DMS53 (cell line): ENCODE measurements around the gene LTO1.

ENCODE experiments used
- DNase-seq: peaks from one replicate; lab custom pipeline; 2025; lab: John Stamatoyannopoulos, UW

The LTO1 gene

GRCh38 chr11:69645801-69646492, 29.2 kb downstream of the LTO1 start:
- peak; percentile 85 for DNase-seq

GRCh38 chr11:69644962-69645675, 30.0 kb downstream of the LTO1 start:
- peak; percentile 31 for DNase-seq

- DNase-seq, result peak; percentile 81
These were observed 30.8 kb downstream of the LTO1 start for GRCh38 chr11:69644071-69644961.

- peak; percentile 72 for DNase-seq
These were observed 31.5 kb downstream of the LTO1 start for GRCh38 chr11:69643646-69644045.

- DNase-seq, result peak; percentile 94
These were observed 32.1 kb downstream of the LTO1 start for GRCh38 chr11:69642913-69643632.

GRCh38 chr11:69642549-69642912, 32.6 kb downstream of the LTO1 start:
- peak; percentile 66 for DNase-seq

- DNase-seq, result peak; percentile 48
These were observed 33.2 kb downstream of the LTO1 start for GRCh38 chr11:69641681-69642548.

GRCh38 chr11:69640995-69641581, 34.1 kb downstream of the LTO1 start, which contains the start of gene CCND1:
CCND1 (plus strand) TSS chr11:69641156; CDS start chr11:69641314, 158 bp downstream.
- peak; percentile 87 for DNase-seq

- DNase-seq, result peak; percentile 48
These were observed 34.7 kb downstream of the LTO1 start for GRCh38 chr11:69640260-69640994.

- DNase-seq, result no peak
These were observed 35.3 kb downstream of the LTO1 start for GRCh38 chr11:69639831-69640230.

- peak; percentile 96 for DNase-seq
These were observed 36.0 kb downstream of the LTO1 start for GRCh38 chr11:69638941-69639681.

- DNase-seq, result peak; percentile 70
These were observed 36.9 kb downstream of the LTO1 start for GRCh38 chr11:69637941-69638871.

GRCh38 chr11:69637198-69637940, 37.8 kb downstream of the LTO1 start:
- DNase-seq, result no peak

GRCh38 chr11:69636512-69637197, 38.5 kb downstream of the LTO1 start:
- peak; percentile 75 for DNase-seq

- no peak for DNase-seq
These were observed 39.2 kb downstream of the LTO1 start for GRCh38 chr11:69635804-69636511.

- DNase-seq, result no peak
These were observed 40.0 kb downstream of the LTO1 start for GRCh38 chr11:69635195-69635594.
